Measurements from ENCODE around the gene UBE2E2.

The UBE2E2 gene

GRCh38 chr3:23548706-23549105, 345.6 kb downstream of the UBE2E2 start:
- TF ChIP-seq CTCF (IDR thresholded peaks at IDR 0.05; ENCODE audit: insufficient read depth, low read depth, low read length, missing control alignments), result no peak
- no peak for DNase-seq (ENCODE audit: low read depth)
- H3K4me3 ChIP-seq (ENCODE audit: low read depth, low read length), result no peak overlapping the region

- H3K4me3 ChIP-seq (ENCODE audit: low read depth, low read length), result no peak overlapping the region
- no peak for DNase-seq (ENCODE audit: low read depth)
- TF ChIP-seq CTCF (IDR thresholded peaks at IDR 0.05; ENCODE audit: insufficient read depth, low read depth, low read length, missing control alignments), result no peak
Measured at GRCh38 chr3:23549148-23549910, 346.2 kb downstream of the UBE2E2 start.

DNA sequence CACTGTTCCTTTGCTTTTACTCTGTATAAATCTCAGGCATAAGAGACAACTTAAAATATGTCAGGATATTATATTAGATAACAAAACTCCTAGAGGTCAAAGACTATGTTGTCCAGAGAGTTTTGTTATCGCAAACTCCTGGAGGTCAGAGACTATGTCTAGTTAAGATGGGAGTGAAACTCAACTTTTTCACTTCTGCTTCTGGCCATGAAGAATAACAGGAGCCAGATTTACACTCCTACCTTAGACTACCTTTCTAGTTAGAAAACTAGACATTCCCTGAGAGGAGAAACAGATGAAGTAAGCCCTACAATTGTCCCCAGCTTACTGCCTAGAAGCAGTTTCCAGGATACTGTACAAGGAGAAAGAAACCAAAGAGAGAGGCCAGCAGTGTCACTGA, 347.3 kb downstream of the UBE2E2 start:
- TF ChIP-seq CTCF (IDR thresholded peaks at IDR 0.05; ENCODE audit: insufficient read depth, low read depth, low read length, missing control alignments), result no peak
- peak; percentile 55 for DNase-seq (ENCODE audit: low read depth)

GRCh38 chr3:23552506-23552905, 349.4 kb downstream of the UBE2E2 start:
- TF ChIP-seq CTCF (IDR thresholded peaks at IDR 0.05; ENCODE audit: insufficient read depth, low read depth, low read length, missing control alignments), result no peak
- no peak for DNase-seq (ENCODE audit: low read depth)
- no peak overlapping the region for H3K4me3 ChIP-seq (ENCODE audit: low read depth, low read length)

More for the DNA sequence above, 347.3 kb downstream of the UBE2E2 start:
- no peak overlapping the region for H3K4me3 ChIP-seq (ENCODE audit: low read depth, low read length)

GRCh38 chr3:23553353-23553752, 350.2 kb downstream of the UBE2E2 start:
- H3K4me3 ChIP-seq (ENCODE audit: low read depth, low read length), result no peak overlapping the region
- TF ChIP-seq CTCF (IDR thresholded peaks at IDR 0.05; ENCODE audit: insufficient read depth, low read depth, low read length, missing control alignments), result no peak
- no peak for DNase-seq (ENCODE audit: low read depth)

DNA sequence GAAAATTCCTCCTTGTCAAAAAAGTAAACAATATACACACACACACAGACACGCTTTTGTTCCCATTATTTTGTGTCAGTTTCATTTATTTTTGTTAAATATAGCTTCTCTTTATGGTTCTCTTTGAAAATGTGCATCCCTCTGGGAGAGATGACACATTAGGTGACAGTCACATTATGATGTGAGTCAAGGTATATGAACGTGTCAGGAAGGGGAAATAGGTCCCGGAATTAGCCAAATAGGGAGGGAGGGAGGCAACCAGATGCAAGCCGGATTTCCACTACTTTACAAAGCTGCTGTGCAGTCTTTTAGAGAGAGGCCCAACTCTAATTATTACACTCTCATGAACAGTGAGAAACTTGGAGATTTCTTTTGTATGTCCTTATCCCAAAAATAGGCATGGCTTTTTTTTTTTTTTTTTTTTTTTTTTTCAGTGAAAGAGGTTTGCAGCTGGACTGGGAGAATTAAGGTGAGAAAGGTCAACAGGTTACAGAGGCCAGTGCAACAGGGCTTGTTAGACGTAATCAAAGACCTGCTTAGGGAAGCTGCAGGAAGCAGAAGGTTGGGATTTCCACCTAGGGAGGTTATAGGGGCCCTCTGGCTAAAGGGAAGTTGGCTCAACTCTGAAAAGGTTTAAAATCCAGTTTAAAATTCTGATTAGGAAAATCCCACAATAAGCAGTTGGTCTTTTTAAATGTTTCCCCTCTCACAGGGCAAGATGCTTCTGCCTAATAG, 362.1 kb downstream of the UBE2E2 start:
- H3K4me3 ChIP-seq (ENCODE audit: low read depth, low read length), result no peak overlapping the region
- DNase-seq (ENCODE audit: low read depth), result no peak
- no peak for TF ChIP-seq CTCF (IDR thresholded peaks at IDR 0.05; ENCODE audit: insufficient read depth, low read depth, low read length, missing control alignments)
